ENCODE measurements around the gene PPP1R9A.

PPP1R9A gene

DNA sequence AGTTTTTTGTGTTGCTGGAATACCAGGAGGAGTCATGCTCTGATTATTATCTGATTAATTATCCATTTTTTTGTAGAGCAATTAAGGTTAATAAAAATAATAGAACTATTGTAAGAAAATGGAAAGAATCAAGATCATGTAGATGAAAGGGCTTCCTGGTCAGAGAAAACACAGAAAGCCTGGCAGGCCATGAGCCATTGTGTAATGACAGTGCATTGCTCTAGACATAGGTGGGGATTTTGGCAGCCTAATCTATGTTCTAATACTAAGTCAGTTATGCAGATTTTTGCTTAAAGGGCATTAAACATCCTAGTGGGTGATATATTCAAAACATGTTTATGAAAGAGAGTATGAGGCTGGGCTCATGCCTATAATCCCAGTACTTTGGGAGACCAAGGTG lies 198.2 kb downstream of the PPP1R9A start:
- Histone ChIP-seq H3K36me3 (ENCODE audit: control insufficient read depth, insufficient read depth, low read length) (no peaks in the 10 kb centered on the region), H3K27me3 (replicated peaks; ENCODE audit: control insufficient read depth, insufficient read depth, low read length, poor library complexity, severe bottlenecking) (no peaks in the 10 kb centered on the region), H3K4me1 (ENCODE audit: control insufficient read depth, insufficient read depth, low read length, poor library complexity, severe bottlenecking) (no peaks in the 10 kb centered on the region), H3K9me3 (ENCODE audit: control insufficient read depth, low read length) (no peaks in the 10 kb centered on the region), H3K4me3 (ENCODE audit: insufficient read depth, low read depth, low read length, poor library complexity, severe bottlenecking) (no peak overlapping the region), H3K27ac (ENCODE audit: insufficient read depth, low read length, poor library complexity, severe bottlenecking) (no peak overlapping the region)
- no peak for DNase-seq

DNA sequence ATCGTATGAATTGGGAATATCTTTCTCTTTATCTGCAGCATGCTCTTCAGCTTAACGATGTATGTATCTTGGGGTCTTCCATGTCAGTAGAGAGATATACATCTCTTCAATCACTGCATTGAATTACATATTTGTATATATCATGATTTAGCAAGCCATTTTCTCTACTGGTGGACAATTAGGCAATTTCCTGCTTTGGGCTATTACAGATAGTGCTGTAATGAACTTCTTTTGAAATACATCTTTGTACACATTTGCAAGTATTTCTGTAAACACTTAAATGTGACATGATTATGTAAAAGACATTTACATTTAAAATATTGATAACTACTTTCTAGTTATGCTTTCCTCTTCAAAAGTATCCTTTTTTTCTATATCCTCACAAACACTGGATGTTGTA lies 199.0 kb downstream of the PPP1R9A start:
- H3K4me3 ChIP-seq (ENCODE audit: insufficient read depth, low read depth, low read length, poor library complexity, severe bottlenecking) = no peak overlapping the region
- no peak for DNase-seq
- no peaks in the 10 kb centered on the region for H3K4me1 ChIP-seq (ENCODE audit: control insufficient read depth, insufficient read depth, low read length, poor library complexity, severe bottlenecking)
- no peaks in the 10 kb centered on the region for H3K9me3 ChIP-seq (ENCODE audit: control insufficient read depth, low read length)
- H3K27ac ChIP-seq (ENCODE audit: insufficient read depth, low read length, poor library complexity, severe bottlenecking) = no peak overlapping the region
- H3K27me3 ChIP-seq (replicated peaks; ENCODE audit: control insufficient read depth, insufficient read depth, low read length, poor library complexity, severe bottlenecking) = no peaks in the 10 kb centered on the region
- no peaks in the 10 kb centered on the region for H3K36me3 ChIP-seq (ENCODE audit: control insufficient read depth, insufficient read depth, low read length)

DNA sequence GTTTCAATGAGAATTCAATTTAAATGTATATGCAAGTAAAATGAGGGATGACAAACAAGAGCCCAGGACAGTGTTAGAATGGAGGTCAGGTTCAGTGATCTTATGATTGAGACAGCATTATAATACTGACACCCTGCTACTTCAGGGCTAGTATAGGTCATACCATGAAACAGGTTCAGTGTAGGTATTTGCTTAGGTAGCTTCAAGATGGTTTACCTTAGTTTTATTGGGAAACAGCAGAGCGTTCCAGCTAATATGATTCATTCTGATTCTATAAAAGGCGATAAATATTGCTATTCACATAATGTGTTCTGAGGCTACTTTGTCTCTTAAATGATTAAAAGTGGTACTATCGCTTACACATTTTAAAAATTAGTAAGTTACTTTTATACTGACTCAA lies 203.3 kb downstream of the PPP1R9A start:
- H3K36me3 ChIP-seq (ENCODE audit: control insufficient read depth, insufficient read depth, low read length) = no peaks in the 10 kb centered on the region
- H3K4me3 ChIP-seq (ENCODE audit: insufficient read depth, low read depth, low read length, poor library complexity, severe bottlenecking) = no peak overlapping the region
- H3K27me3 ChIP-seq (replicated peaks; ENCODE audit: control insufficient read depth, insufficient read depth, low read length, poor library complexity, severe bottlenecking) = no peaks in the 10 kb centered on the region
- no peak for DNase-seq
- H3K4me1 ChIP-seq (ENCODE audit: control insufficient read depth, insufficient read depth, low read length, poor library complexity, severe bottlenecking) = no peaks in the 10 kb centered on the region
- H3K27ac ChIP-seq (ENCODE audit: insufficient read depth, low read length, poor library complexity, severe bottlenecking) = no peak overlapping the region
- no peaks in the 10 kb centered on the region for H3K9me3 ChIP-seq (ENCODE audit: control insufficient read depth, low read length)

DNA sequence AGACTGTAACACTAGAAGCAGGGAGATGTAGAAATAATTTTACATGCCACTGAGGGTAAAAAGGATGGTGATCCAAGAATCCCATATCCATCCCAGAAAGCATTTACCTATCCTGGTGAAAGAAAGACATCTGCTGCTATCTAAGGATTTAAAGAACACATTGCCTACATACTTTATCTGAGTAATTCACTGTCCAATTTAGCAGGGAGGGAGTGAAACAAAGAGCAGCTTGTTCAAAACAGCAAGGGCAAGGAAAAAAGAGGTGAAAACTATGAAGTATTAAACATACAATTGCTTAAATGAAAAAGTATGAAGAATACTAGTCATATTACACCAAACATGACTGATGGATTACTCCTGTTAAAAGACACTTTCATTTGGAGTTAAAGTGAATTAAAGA lies 206.2 kb downstream of the PPP1R9A start:
- no peak overlapping the region for H3K4me3 ChIP-seq (ENCODE audit: insufficient read depth, low read depth, low read length, poor library complexity, severe bottlenecking)
- no peaks in the 10 kb centered on the region for H3K36me3 ChIP-seq (ENCODE audit: control insufficient read depth, insufficient read depth, low read length)
- H3K27ac ChIP-seq (ENCODE audit: insufficient read depth, low read length, poor library complexity, severe bottlenecking) = no peak overlapping the region
- no peak for DNase-seq
- no peaks in the 10 kb centered on the region for H3K4me1 ChIP-seq (ENCODE audit: control insufficient read depth, insufficient read depth, low read length, poor library complexity, severe bottlenecking)
- H3K27me3 ChIP-seq (replicated peaks; ENCODE audit: control insufficient read depth, insufficient read depth, low read length, poor library complexity, severe bottlenecking) = no peaks in the 10 kb centered on the region
- H3K9me3 ChIP-seq (ENCODE audit: control insufficient read depth, low read length) = no peaks in the 10 kb centered on the region

DNA sequence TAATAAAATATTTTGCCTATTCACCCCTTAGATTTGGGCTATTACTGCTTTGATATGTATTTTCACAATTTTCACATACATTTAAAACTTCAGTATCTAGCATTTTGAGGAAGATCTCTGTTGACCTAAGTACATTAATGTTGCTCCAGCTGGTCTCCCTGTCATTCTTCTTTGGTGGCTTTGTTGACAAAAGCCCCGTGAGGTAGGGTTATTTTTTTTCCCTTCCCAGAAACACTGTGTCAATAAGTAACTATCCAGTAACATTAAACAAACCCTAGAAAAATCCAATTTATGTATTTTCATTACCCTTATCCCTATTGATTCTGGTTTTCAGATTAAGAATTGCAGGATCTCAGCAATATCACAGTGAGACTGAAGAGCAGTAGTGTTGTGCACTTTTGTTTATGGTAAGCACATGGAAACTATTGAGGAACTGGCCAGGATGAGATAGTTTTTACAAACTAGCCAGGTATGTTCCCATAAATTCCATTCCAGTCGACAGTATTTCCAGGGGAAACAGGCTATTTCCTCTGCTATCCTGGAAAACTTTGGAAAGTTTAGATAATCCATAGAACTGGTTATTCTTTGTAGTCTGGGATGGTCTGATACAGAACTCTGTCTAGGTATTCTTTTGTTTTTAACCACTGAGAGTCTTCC lies 218.8 kb downstream of the PPP1R9A start:
- Histone ChIP-seq H3K27me3 (replicated peaks; ENCODE audit: control insufficient read depth, insufficient read depth, low read length, poor library complexity, severe bottlenecking) (no peaks in the 10 kb centered on the region), H3K27ac (ENCODE audit: insufficient read depth, low read length, poor library complexity, severe bottlenecking) (no peak overlapping the region)
- DNase-seq = no peak

DNA sequence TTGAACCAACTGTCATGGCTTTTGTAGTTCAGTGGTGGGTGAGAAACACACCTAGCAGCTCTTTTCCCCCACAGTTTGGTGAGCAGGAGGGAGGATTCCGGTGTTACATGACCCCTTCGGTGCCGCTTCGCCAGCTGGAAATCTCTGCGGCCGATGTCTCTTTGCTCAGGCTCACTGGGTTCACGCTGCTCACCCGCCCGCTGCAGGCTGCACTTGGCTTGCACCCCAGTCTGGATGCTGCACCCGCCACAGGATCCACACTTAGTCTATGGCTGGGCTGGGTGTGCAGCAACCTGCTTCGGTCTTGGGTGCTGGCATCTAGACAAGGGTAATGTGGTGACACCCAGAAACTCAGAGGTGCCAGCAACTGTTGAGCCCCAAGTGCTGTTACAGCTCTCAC lies 225.1 kb downstream of the PPP1R9A start:
- no peaks in the 10 kb centered on the region for H3K36me3 ChIP-seq (ENCODE audit: control insufficient read depth, insufficient read depth, low read length)
- H3K27ac ChIP-seq (ENCODE audit: insufficient read depth, low read length, poor library complexity, severe bottlenecking) = no peak overlapping the region
- no peak for DNase-seq
- H3K9me3 ChIP-seq (ENCODE audit: control insufficient read depth, low read length) = no peaks in the 10 kb centered on the region
- H3K4me1 ChIP-seq (ENCODE audit: control insufficient read depth, insufficient read depth, low read length, poor library complexity, severe bottlenecking) = no peaks in the 10 kb centered on the region
- no peak overlapping the region for H3K4me3 ChIP-seq (ENCODE audit: insufficient read depth, low read depth, low read length, poor library complexity, severe bottlenecking)
- no peaks in the 10 kb centered on the region for H3K27me3 ChIP-seq (replicated peaks; ENCODE audit: control insufficient read depth, insufficient read depth, low read length, poor library complexity, severe bottlenecking)

More for the DNA sequence above, 218.8 kb downstream of the PPP1R9A start:
- no peaks in the 10 kb centered on the region for H3K9me3 ChIP-seq (ENCODE audit: control insufficient read depth, low read length)
- no peaks in the 10 kb centered on the region for H3K4me1 ChIP-seq (ENCODE audit: control insufficient read depth, insufficient read depth, low read length, poor library complexity, severe bottlenecking)
- no peak overlapping the region for H3K4me3 ChIP-seq (ENCODE audit: insufficient read depth, low read depth, low read length, poor library complexity, severe bottlenecking)
- no peaks in the 10 kb centered on the region for H3K36me3 ChIP-seq (ENCODE audit: control insufficient read depth, insufficient read depth, low read length)

DNA sequence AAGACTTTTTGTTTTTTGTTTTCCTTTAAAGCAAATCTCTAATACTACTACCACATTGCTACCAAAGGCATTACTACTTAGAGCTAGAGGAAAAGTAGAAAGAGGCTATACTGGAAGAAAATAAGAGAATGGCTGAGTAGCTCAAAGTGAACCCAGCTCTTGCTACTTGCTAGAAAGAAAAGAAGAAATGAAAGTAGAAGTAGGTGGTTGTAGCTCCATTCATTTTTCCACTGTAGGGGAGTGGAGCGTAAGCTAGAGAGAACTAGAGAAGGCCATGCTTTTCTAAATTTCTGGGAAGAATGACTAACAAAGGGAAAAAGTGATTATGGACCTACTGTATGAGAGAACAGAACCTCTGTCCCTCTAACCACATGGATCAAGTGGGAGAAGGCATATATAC lies 232.5 kb downstream of the PPP1R9A start:
- DNase-seq = no peak

DNA sequence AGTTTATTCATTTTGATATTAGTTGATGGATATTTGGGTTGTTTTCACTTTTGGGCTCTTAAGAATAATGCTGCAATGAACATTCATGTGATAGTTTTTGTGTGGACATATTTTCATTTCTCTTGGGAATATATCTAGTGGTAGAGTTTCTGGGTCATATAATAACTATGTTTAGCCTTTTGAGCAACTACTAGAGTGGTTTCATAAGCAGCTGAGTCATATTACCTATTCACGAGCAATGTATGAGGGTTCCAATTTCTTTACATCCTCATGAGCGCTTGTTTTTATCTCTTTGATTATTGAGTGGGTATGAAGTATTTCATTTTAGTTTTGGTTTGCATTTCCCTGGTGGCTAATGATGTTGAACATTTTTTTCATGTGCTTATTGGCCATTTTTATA lies 234.4 kb downstream of the PPP1R9A start:
- no peak overlapping the region for H3K27ac ChIP-seq (ENCODE audit: insufficient read depth, low read length, poor library complexity, severe bottlenecking)
- H3K9me3 ChIP-seq (ENCODE audit: control insufficient read depth, low read length) = no peaks in the 10 kb centered on the region
- H3K4me3 ChIP-seq (ENCODE audit: insufficient read depth, low read depth, low read length, poor library complexity, severe bottlenecking) = no peak overlapping the region
- no peaks in the 10 kb centered on the region for H3K36me3 ChIP-seq (ENCODE audit: control insufficient read depth, insufficient read depth, low read length)
- no peaks in the 10 kb centered on the region for H3K27me3 ChIP-seq (replicated peaks; ENCODE audit: control insufficient read depth, insufficient read depth, low read length, poor library complexity, severe bottlenecking)
- H3K4me1 ChIP-seq (ENCODE audit: control insufficient read depth, insufficient read depth, low read length, poor library complexity, severe bottlenecking) = no peaks in the 10 kb centered on the region
- DNase-seq = no peak

More for the DNA sequence above, 232.5 kb downstream of the PPP1R9A start:
- Histone ChIP-seq H3K9me3 (ENCODE audit: control insufficient read depth, low read length) (no peaks in the 10 kb centered on the region), H3K4me1 (ENCODE audit: control insufficient read depth, insufficient read depth, low read length, poor library complexity, severe bottlenecking) (no peaks in the 10 kb centered on the region), H3K4me3 (ENCODE audit: insufficient read depth, low read depth, low read length, poor library complexity, severe bottlenecking) (no peak overlapping the region), H3K27me3 (replicated peaks; ENCODE audit: control insufficient read depth, insufficient read depth, low read length, poor library complexity, severe bottlenecking) (no peaks in the 10 kb centered on the region), H3K27ac (ENCODE audit: insufficient read depth, low read length, poor library complexity, severe bottlenecking) (no peak overlapping the region), H3K36me3 (ENCODE audit: control insufficient read depth, insufficient read depth, low read length) (no peaks in the 10 kb centered on the region)

DNA sequence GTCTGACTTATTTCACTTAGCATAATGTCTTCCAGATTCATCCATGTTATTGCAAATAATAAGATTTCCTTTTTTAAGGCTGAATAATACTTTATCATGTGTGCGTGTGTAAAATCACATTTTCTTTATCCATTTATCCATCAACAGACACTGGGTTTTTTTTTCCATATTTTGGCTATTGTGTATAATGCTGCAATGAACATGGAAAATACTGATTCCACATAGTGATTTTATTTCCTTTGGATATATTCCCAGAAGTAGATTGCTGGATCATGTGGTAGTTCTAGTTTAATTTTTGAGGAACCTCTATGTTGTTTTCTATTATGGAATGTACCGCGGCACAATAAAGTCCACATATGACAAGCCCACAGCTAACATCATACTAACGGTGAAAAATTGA lies 236.9 kb downstream of the PPP1R9A start:
- Histone ChIP-seq H3K27me3 (replicated peaks; ENCODE audit: control insufficient read depth, insufficient read depth, low read length, poor library complexity, severe bottlenecking) (no peaks in the 10 kb centered on the region), H3K27ac (ENCODE audit: insufficient read depth, low read length, poor library complexity, severe bottlenecking) (no peak overlapping the region), H3K4me1 (ENCODE audit: control insufficient read depth, insufficient read depth, low read length, poor library complexity, severe bottlenecking) (no peaks in the 10 kb centered on the region), H3K4me3 (ENCODE audit: insufficient read depth, low read depth, low read length, poor library complexity, severe bottlenecking) (no peak overlapping the region), H3K36me3 (ENCODE audit: control insufficient read depth, insufficient read depth, low read length) (no peaks in the 10 kb centered on the region), H3K9me3 (ENCODE audit: control insufficient read depth, low read length) (no peaks in the 10 kb centered on the region)
- no peak for DNase-seq

DNA sequence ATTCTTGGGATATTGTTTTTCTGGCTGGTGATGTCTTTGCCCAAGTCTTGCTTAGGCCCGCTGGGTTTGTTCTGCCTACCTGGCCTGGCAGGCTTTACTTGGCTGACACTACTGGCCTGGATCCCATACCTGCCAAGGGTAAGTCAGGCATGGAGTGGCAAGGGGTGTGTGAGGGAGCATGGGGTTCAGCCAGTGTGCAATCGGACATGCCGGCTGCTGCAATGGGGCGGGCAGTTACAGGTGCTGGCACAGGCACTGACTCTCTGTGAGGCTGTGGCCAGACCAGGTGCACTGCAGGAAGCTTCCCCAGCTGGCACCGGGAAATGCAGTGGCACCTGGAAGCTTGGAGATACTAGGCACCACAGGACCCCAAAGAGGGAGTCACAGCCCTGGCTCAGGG lies 248.6 kb downstream of the PPP1R9A start:
- Histone ChIP-seq H3K9me3 (ENCODE audit: control insufficient read depth, low read length) (no peaks in the 10 kb centered on the region), H3K27ac (ENCODE audit: insufficient read depth, low read length, poor library complexity, severe bottlenecking) (no peak overlapping the region), H3K27me3 (replicated peaks; ENCODE audit: control insufficient read depth, insufficient read depth, low read length, poor library complexity, severe bottlenecking) (no peaks in the 10 kb centered on the region), H3K4me3 (ENCODE audit: insufficient read depth, low read depth, low read length, poor library complexity, severe bottlenecking) (no peak overlapping the region), H3K36me3 (ENCODE audit: control insufficient read depth, insufficient read depth, low read length) (no peaks in the 10 kb centered on the region), H3K4me1 (ENCODE audit: control insufficient read depth, insufficient read depth, low read length, poor library complexity, severe bottlenecking) (no peaks in the 10 kb centered on the region)
- DNase-seq = no peak

Data from effector memory CD4-positive, alpha-beta T cell (primary cell).